SKM-1 (cell line): Measurements from ENCODE around the gene PLEKHH1.

Experiments
- DNase-seq: peaks from one replicate; lab custom pipeline; 2025; ENCODE audit not compliant: unreplicated experiment; lab: John Stamatoyannopoulos, UW

Gene PLEKHH1

GRCh38 chr14:67510121-67510520 lies 23.0 kb upstream of the PLEKHH1 start:
- DNase-seq, result no peak

- no peak for DNase-seq
These were observed 22.3 kb upstream of the PLEKHH1 start for GRCh38 chr14:67510836-67511235.

GRCh38 chr14:67512463-67513310 lies 20.4 kb upstream of the PLEKHH1 start:
- DNase-seq, result no peak

- DNase-seq, result no peak
These were observed 19.4 kb upstream of the PLEKHH1 start for GRCh38 chr14:67513631-67514108.

GRCh38 chr14:67514203-67514607 lies 18.9 kb upstream of the PLEKHH1 start:
- no peak for DNase-seq

GRCh38 chr14:67514650-67515385 lies 18.3 kb upstream of the PLEKHH1 start:
- DNase-seq, result no peak

- DNase-seq, result no peak
These were observed 17.6 kb upstream of the PLEKHH1 start for GRCh38 chr14:67515386-67516079.

- DNase-seq, result no peak
These were observed 16.4 kb upstream of the PLEKHH1 start for GRCh38 chr14:67516676-67517075.

GRCh38 chr14:67517083-67517482 lies 16.0 kb upstream of the PLEKHH1 start:
- no peak for DNase-seq

GRCh38 chr14:67519406-67519805 lies 13.7 kb upstream of the PLEKHH1 start:
- DNase-seq, result no peak

- DNase-seq, result no peak
These were observed 12.6 kb upstream of the PLEKHH1 start for GRCh38 chr14:67520482-67520881.

- no peak for DNase-seq
These were observed 10.8 kb upstream of the PLEKHH1 start for GRCh38 chr14:67522270-67522669.

GRCh38 chr14:67523764-67524633 lies 9.1 kb upstream of the PLEKHH1 start:
- no peak for DNase-seq

GRCh38 chr14:67524634-67524963 lies 8.5 kb upstream of the PLEKHH1 start:
- DNase-seq, result no peak

- no peak for DNase-seq
These were observed 7.7 kb upstream of the PLEKHH1 start for GRCh38 chr14:67525389-67525788.

- DNase-seq, result no peak
These were observed 6.9 kb upstream of the PLEKHH1 start for GRCh38 chr14:67526181-67526580.

GRCh38 chr14:67526676-67527459 lies 6.2 kb upstream of the PLEKHH1 start:
- DNase-seq, result peak; percentile 9

- no peak for DNase-seq
These were observed 5.3 kb upstream of the PLEKHH1 start for GRCh38 chr14:67527756-67528155.

GRCh38 chr14:67528276-67528675 lies 4.8 kb upstream of the PLEKHH1 start:
- no peak for DNase-seq
